IPS DF 6.9 (cell line): Measurements from ENCODE around the gene MYO7A.
"Not testable (repeated sequence)": the region's sequence is repeated elsewhere in the genome, so short reads cannot be mapped to it uniquely, and the experiment has no call there.

Experiments used
- DNase-seq: peaks from one replicate; pipeline ENCODE4 v3.0.0-alpha.2; 2013; ENCODE audit warnings: low read depth, low spot score
- H3K27ac ChIP-seq: one replicate; pipeline ENCODE4 v1.5.1; 2013; ENCODE audit warnings: low read length, control low read depth
- H3K27me3 ChIP-seq: 2 replicates; pipeline ENCODE4 v1.6.1; 2013; ENCODE audit warnings: mild to moderate bottlenecking, low read length; ENCODE audit not compliant: control insufficient read depth, insufficient read depth
- H3K36me3 ChIP-seq: 2 replicates; pipeline ENCODE4 v1.6.1; 2013; ENCODE audit warnings: low read length; ENCODE audit not compliant: control insufficient read depth, insufficient read depth
- H3K4me1 ChIP-seq: 2 replicates; pipeline ENCODE4 v1.6.1; 2013; ENCODE audit warnings: low read length; ENCODE audit not compliant: control insufficient read depth, insufficient read depth
- H3K4me3 ChIP-seq: 2 replicates; pipeline ENCODE4 v1.5.1; 2013; ENCODE audit warnings: mild to moderate bottlenecking, low read length
- H3K9me3 ChIP-seq: 2 replicates; pipeline ENCODE4 v1.6.1; 2013; ENCODE audit warnings: low read length, inconsistent platforms; ENCODE audit not compliant: control insufficient read depth, insufficient read depth
- WGBS: extraction: QIAGEN DNeasy Blood & Tissue Kit; methylation state at CpG from one replicate; pipeline ENCODE4 v1.1.7; 2013; ENCODE audit warnings: mixed read lengths, missing lambda C conversion rate; ENCODE audit not compliant: insufficient read length, insufficient coverage; 5-methylcytosine and 5-hydroxymethylcytosine counted together

MYO7A gene

DNA sequence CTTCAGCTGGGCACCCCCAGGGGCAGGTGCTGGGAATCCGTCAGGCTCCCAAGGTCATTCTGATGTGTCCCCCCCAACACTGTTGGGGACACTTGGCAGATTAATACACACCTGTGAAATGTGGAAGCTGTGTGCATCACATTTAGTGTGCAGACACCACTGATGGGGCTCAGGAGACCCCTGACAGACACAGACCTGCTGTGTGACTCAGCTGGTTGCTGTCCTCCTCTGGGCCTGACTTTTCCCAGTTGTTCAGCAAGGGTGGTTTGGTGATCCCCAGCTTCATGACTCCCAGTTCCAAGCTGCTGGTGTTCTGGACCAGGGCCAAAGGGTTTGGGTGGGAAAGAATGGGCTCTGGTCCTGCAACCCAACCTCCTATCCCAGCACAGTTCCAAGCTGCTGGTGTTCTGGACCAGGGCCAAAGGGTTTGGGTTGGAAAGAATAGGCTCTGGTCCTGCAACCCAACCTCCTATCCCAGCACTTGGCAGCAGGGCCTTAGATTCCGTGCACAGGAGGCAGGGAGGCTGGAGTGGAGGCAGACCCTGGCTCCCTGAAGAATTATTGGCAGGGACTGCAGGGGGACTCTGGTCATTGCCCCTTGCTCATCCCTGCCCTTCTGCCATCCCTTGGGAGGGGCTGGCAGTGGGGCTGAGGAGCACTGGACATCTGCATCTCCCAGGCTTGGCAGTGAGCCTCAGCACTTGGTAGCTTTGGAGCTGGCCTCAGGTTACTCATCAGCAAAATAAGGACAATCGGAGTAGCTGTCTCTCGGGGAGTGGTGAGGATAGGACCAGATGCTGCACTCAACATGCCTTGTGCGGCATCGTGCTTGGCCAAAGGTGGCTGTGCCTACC lies 33.8 kb upstream of the MYO7A start:
- DNase-seq, result no peak
- Histone ChIP-seq H3K4me3 (no peak overlapping the region), H3K27ac (no peak overlapping the region), H3K27me3 (no peaks in the 10 kb centered on the region), H3K9me3 (no peaks in the 10 kb centered on the region), H3K36me3 (no peaks in the 10 kb centered on the region), H3K4me1 (no peaks in the 10 kb centered on the region)
- no CpG with 5 or more reads among the region's 6 CpGs for WGBS

DNA sequence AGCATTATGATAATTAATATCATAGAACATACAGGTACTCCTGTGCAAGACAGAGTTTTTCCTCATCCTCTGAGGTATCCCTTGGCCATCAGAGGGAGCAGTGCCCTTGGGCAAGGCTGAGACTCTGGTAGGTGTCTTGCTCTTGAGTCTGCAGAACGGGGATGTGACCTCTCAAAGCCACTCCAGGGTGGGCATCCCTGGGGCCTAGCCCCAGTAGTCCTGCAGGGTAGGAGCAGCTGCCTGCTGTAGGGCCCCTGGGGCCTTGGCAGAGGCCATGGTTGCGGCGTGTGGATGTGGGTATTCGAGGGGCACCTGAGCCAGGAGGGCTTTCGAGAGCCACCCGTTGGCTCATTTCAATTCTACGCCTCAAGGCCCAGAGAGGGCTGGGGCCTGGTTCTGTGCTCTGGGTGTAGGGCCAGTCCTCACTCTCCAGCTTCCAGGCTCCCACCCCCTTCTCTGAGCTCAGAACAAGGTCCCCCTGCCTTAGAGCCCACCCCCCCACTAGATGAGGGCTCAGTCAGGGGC lies 33.1 kb upstream of the MYO7A start:
- Histone ChIP-seq H3K4me1 (no peaks in the 10 kb centered on the region), H3K36me3 (no peaks in the 10 kb centered on the region), H3K27me3 (no peaks in the 10 kb centered on the region), H3K27ac (no peak overlapping the region), H3K9me3 (no peaks in the 10 kb centered on the region), H3K4me3 (no peak overlapping the region)
- no peak for DNase-seq
- no CpG with 5 or more reads among the region's 7 CpGs for WGBS

DNA sequence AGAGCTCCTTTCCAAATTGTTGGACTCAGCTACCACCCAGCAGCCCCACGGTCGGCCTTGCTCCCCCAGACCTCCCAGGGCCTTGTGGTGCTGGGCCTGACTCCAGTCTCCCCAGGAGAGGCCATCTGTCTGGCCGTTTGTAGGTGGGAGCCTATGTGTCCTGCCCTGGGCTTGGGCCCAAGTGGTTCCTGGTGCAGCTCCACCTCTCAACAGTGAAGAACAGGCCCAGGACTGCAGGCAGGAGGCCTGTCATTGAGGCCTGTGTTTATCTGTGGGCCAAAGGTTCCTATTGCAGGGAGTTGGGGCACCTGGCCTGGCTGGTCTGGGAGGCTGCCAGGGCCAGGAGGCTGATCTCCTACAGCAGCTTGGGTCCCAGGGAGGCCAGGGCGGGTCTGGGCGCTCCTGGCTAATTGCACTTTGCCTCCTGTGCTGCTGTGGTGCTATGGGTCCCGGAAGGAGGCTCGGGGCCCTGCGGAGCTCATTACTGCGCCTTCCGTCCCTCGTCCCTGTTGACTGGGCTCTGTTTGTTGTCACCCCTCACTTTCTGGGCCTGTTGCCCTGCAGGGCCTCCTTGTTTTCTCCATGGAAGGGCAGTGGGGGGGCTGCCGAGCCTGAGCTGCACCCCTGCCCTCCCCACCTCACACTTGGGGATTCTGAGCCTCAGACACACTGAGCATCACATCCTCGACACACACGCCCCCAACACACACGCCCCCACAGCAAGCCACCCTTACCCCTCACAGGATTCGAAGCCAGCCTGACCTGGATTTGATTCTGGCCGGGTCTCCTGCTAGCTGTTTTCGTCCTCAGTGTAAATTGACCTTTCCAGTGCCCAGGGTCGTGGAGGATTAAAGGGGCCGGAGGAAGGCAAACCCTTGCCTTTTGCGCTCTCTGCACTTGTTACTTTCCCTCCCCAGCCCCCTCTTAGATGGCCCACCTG lies 32.2 kb upstream of the MYO7A start:
- Histone ChIP-seq H3K27ac (no peak overlapping the region), H3K9me3 (no peaks in the 10 kb centered on the region), H3K4me3 (no peak overlapping the region), H3K4me1 (no peaks in the 10 kb centered on the region), H3K36me3 (no peaks in the 10 kb centered on the region), H3K27me3 (no peaks in the 10 kb centered on the region)
- DNase-seq, result no peak
- WGBS, result no CpG with 5 or more reads among the region's 21 CpGs

DNA sequence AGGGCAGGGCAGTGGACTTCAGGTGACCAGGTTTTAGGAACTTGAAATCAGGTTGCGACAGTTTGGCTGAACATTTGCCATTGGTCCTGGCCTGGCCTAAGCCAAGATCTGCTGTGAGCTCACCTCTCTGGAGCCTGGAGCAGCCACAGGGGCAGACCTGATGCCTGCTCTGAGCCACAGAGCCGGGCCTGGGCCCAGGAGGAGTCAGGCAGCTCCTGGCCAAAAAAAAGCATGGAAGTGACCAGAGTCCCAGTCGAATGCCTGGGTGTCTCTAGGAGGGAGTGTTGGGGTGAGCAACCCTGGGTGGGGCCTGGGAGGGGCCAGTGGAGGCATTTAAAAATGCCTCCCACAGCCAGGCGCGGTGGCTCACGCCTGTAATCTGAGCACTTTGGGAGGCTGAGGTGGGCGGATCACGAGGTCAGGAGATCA lies 31.4 kb upstream of the MYO7A start:
- H3K4me3 ChIP-seq, result no peak overlapping the region
- WGBS, result no CpG with 5 or more reads among the region's 8 CpGs
- no peaks in the 10 kb centered on the region for H3K36me3 ChIP-seq
- no peak for DNase-seq
- H3K9me3 ChIP-seq, result no peaks in the 10 kb centered on the region
- H3K27me3 ChIP-seq, result no peaks in the 10 kb centered on the region
- H3K27ac ChIP-seq, result no peak overlapping the region
- no peaks in the 10 kb centered on the region for H3K4me1 ChIP-seq

DNA sequence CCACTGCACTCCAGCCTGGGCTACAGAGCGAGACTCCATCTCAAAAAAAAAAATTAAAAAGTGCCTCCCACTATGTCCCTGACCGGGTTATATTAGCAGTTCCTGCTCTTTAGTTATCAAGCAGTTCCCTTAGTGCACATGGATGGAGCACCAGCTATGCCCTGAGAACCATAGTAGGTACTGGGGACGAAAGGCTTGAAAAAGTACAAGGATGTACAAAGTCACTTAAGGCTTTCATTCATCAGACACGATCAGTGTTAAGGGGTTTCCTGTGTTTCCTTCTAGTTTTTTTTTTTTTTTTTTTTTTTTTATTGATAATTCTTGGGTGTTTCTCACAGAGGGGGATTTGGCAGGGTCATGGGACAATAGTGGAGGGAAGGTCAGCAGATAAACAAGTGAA lies 30.9 kb upstream of the MYO7A start:
- not testable (repeated sequence) for H3K4me1 ChIP-seq, H3K4me3 ChIP-seq, H3K27ac ChIP-seq, DNase-seq, H3K27me3 ChIP-seq, H3K36me3 ChIP-seq, H3K9me3 ChIP-seq
- WGBS, result no CpG with 5 or more reads among the region's 4 CpGs

DNA sequence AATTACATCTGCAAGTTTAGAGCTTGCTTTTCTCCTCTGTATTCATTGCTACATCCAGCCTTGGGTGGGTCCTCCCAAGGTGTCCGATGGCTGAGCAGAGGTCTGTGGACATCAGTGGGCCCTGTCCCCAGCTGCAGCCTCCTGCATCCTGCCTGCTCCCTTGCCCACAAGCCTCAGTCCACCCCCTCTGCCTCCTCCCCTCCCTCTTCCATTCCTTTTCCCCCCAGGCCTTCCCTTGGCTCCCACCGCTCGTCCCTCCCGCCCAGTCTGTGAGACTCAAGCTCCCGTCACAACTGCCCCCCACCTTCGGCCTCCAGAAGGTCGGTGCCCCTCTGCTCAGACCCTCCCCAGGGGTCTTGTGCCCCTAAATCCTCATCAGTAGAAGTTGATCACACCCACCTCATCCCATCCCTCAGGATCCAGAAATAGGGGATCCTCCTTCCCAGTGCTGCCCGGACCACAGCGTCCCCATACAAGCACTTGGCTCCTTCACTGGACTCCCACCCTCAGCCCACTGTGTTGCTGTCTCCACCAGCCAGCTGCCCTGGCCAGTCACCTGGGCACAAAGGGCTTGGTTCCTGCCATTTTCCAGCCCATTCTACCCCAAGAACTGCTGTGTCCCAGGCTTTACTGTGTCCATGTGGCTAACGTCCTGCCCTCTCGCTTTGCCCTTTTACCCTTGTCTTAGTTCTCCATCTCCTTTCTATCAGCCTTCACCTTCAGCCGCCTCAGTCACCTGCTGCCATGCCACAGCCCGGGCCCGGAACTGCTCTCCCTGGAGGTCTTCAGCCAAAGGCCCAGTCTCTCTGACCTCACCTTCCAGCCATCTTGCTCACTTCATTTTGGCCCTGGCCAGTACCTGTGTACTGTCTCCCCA lies 27.6 kb upstream of the MYO7A start:
- no CpG with 5 or more reads among the region's 14 CpGs for WGBS
- Histone ChIP-seq H3K36me3 (no peaks in the 10 kb centered on the region; the same call in 1 of the 2 replicates), H3K9me3 (no peaks in the 10 kb centered on the region), H3K4me1 (no peaks in the 10 kb centered on the region), H3K27ac (no peak overlapping the region), H3K4me3 (no peak overlapping the region), H3K27me3 (no peaks in the 10 kb centered on the region)
- DNase-seq, result no peak

DNA sequence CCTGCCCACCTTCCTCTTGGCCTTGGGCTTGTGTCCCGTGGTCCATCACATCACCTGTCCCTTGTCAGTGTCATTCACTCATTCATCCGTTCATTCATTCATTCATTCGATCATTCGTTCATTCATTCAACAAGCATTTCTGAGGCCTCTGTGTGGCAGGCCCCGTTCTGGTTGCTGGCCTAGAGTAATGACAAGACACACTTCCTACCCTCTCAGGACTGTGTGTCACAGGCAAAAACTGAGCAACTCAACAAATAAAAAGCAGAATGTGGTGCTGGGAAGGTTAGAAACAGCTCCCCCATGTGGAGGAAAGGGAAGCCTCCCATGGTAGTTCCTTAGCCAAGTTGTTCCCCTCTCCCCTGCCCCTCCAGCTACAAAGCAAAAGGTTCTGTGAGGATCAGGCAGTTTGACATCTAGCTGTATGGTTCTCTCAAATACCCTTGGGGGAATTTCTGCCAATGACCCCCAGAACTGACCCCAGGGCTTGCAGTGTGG lies 27.0 kb upstream of the MYO7A start:
- no peak overlapping the region for H3K27ac ChIP-seq
- no peaks in the 10 kb centered on the region for H3K4me1 ChIP-seq
- H3K9me3 ChIP-seq, result no peaks in the 10 kb centered on the region
- H3K36me3 ChIP-seq, result no peaks in the 10 kb centered on the region; the same call in 1 of the 2 replicates
- no CpG with 5 or more reads among the region's 5 CpGs for WGBS
- no peak for DNase-seq
- no peak overlapping the region for H3K4me3 ChIP-seq
- H3K27me3 ChIP-seq, result no peaks in the 10 kb centered on the region

DNA sequence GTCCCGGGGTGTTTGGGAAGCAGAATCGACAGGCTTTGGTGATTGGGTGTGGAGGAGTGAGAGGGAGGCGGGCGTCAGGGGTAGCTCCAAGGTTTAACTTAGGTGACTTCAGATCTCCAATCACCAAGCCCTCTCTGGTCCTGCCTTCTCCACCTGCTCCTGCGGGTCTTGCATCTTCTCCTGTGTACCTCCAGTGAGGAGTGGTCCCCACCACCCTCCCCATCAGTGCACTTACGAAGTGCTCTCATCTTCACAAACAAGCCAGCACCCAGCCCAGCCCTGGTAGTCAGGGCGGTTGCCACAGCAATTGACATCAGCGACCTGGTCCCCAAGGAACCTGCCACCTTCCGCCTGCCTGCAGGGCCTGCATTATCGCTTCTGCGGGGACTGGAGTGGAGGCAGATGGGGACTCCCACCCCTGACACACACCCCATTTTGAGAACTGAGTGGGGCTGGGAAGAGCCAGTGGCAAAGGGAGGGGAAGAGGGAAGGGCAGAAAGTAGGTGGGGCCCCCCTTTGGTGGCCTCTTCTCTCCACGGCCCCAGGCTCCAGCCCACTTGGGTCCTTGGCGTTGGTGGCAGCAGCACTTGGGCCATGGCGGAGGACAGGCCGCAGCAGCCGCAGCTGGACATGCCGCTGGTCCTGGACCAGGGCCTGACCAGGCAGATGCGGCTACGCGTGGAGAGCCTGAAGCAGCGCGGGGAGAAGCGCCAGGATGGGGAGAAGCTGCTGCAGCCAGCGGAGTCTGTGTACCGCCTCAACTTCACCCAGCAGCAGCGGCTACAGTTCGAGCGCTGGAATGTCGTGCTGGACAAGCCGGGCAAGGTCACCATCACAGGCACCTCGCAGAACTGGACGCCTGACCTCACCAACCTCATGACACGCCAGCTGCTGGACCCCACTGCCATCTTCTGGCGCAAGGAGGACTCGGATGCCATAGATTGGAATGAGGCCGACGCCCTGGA lies 25.5 kb upstream of the MYO7A start, which contains the start of gene OMP:
OMP (plus strand) TSS at position 595 of the 965 bp plus-strand sequence; CDS start at position 595, 0 bp downstream.
- no peaks in the 10 kb centered on the region for H3K27me3 ChIP-seq
- no peak within 1 kb of the TSS for H3K4me3 ChIP-seq
- no peaks in the 10 kb centered on the region for H3K4me1 ChIP-seq
- DNase-seq, result no peak
- H3K36me3 ChIP-seq, result no peaks in the 10 kb centered on the region; the same call in 1 of the 2 replicates
- H3K9me3 ChIP-seq, result no peaks in the 10 kb centered on the region
- H3K27ac ChIP-seq, result no peak within 1 kb of the TSS
- WGBS, result no CpG with 5 or more reads among the region's 37 CpGs

DNA sequence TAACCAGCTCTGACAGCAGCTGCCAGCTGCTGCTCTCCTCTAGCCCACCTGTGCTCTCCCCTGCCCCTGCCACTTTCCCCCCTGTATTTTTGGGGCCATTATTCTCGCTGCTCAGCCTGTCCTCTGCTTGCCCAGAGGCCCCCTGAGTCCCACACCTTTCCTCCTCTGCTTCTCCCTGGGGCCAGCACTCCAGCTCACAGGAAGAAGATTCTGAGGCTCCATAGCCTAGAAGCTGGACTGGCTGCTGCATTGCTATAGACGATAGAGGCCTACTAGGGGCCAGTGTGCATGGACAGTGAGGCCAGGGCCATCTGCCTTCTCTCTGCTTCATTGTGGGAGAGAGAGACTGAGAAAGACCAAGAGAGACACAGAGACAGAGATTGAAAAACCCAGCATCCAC lies 24.7 kb upstream of the MYO7A start:
- no peak for DNase-seq
- Histone ChIP-seq H3K27me3 (no peaks in the 10 kb centered on the region), H3K4me3 (no peak overlapping the region), H3K4me1 (no peaks in the 10 kb centered on the region), H3K9me3 (no peaks in the 10 kb centered on the region), H3K36me3 (no peaks in the 10 kb centered on the region; the same call in 1 of the 2 replicates), H3K27ac (no peak overlapping the region)
- WGBS, result no CpG with 5 or more reads among the region's 2 CpGs
